Hematopoietic multipotent progenitor cell (in vitro differentiated cells): Measurements from ENCODE around the gene MRTO4. TPM values are rescaled to one million over a fixed set of nuclear protein-coding genes. Genes with fewer than 3 reads are reported as not detected.
"Not testable (repeated sequence)": the region's sequence is repeated elsewhere in the genome, so short reads cannot be mapped to it uniquely, and the experiment has no call there.

Experiments
- DNase-seq, 3 donors: peaks; one replicate each; pipeline ENCODE4 v3.0.0-alpha.2; 2011 to 2015; ENCODE audit warnings: low read depth in 2 of 3, low spot score in 2 of 3
- total RNA-seq: library from RNA; depleted of rRNA; stranded (reverse); fragments of >200 nt; gene quantifications from one replicate; pipeline ENCODE4 v1.2.3, GENCODE V29; 2012

Gene MRTO4
- total RNA-seq, 1 donor, result 21.0 TPM

GRCh38 chr1:19222979-19223824 is 28.4 kb upstream of the MRTO4 start:
- no peak for DNase-seq

GRCh38 chr1:19229229-19229628 is 22.4 kb upstream of the MRTO4 start:
- DNase-seq, result no peak

DNA sequence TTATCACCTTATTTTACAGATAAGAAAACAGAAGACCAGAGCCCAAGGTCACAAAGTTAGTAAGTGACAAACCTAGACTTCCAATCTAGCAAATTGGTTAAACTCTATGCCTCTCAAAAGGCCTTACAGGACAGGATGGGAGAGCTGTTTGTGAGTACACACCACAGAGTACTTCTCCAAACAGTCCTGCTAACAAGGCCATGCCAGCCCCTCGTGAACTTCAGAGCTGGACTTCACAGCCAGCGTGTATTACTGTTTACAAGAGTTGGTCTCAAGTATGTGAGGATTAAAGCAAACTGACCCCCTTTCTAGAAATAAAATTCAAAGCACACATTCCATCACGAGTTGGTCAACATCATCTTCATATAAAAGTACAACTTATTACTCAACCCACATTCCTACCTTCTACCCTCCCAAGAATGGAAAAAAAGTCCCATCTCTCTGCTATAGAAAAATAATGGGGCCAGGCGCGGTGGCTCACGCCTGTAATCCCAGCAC is 21.7 kb upstream of the MRTO4 start:
- DNase-seq, result no peak

DNA sequence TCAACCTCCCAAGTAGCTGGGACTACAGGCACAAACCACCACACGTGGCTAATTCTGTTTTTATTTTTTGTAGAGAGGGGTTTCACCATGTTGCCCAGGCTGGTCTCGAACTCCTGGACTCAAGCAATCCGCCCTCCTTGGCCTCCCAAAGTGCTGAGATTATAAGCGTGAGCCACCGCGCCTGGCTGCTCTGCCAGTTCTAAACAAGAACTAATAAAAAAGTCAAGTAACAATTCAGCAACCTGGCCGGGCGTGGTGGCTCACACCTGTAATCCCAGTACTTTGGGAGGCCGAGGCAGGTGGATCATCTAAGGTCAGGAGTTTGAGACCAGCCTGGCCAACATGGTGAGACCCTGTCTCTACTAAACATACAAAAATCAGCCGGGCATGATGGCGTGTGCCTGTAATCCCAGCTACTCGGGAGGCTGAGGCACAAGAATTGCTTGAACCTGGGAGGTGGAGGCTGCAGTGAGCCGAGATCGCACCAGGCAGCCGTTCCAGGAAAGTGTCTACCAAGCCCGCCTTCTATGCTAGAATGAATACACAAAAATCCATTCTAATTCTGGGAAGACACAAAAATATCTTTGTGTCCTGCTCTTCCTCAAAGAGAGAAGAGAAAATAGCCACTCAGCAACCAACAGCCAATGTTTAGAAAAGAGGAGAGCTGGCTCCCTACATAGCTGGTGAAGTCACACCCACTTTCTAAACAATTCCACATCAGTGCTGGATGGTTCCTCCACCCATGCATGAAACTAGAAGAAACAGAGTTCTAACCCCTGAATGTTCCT is 19.7 kb upstream of the MRTO4 start:
- DNase-seq, result not testable (repeated sequence)

DNA sequence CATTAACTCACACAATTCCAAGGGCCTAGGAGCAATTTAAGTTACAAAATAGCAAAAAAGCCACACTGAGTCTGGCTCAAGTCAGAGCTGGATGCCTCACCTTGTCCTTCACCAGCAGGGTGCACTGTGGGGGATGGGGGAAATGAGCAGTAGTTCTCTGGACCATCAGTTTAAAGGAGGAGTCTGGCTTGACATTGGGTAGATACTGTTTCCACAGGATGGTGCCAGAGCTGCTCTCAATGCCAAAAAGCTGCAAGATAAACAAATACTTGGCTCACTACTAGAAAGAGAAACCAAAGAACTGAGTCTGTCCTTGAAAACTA is 19.1 kb upstream of the MRTO4 start:
- DNase-seq, result no peak

GRCh38 chr1:19234224-19234623 is 17.4 kb upstream of the MRTO4 start:
- DNase-seq, result no peak

GRCh38 chr1:19239876-19240275 is 11.7 kb upstream of the MRTO4 start:
- no peak for DNase-seq

DNA sequence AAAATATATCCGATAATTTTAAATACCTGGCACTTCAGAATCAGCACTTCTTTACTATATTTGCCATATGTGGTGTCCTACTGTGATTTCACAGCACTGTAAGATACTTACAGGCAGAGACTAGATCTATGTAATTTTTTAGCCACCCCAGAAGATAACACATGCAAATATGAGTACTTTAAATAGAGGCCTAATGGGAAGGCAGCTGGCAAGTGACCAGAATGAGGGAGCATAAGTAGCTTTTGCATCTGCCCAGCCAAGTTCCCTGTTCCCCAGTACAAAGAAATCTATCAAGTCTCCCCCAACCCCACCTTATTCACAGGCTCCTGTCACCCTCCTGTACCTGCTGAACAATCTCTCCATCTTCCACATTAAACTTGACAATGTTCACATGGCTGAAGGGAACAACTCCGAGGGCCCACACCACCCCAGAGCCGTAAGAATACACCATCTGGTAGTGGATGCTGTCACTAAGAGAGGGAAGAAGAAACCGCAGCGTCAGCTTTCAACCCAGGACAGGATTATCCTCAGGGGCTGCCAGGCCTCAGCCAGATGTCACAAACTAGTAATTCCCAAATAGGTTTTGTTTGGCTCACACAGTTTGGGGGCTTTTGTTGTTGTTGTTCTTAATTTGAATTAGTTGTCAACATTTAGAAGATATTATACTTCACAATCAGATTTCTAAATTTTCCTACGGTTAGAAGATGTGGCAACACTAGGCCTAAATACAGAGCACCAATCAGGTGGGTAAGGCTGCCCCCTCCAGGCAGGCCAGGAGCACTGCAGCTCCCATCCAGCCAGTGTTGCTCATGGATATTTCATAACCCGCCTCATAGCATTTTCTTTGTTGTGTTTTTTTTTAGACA is 10.7 kb upstream of the MRTO4 start:
- peak; percentile 35 to 72 (median 58) for DNase-seq

DNA sequence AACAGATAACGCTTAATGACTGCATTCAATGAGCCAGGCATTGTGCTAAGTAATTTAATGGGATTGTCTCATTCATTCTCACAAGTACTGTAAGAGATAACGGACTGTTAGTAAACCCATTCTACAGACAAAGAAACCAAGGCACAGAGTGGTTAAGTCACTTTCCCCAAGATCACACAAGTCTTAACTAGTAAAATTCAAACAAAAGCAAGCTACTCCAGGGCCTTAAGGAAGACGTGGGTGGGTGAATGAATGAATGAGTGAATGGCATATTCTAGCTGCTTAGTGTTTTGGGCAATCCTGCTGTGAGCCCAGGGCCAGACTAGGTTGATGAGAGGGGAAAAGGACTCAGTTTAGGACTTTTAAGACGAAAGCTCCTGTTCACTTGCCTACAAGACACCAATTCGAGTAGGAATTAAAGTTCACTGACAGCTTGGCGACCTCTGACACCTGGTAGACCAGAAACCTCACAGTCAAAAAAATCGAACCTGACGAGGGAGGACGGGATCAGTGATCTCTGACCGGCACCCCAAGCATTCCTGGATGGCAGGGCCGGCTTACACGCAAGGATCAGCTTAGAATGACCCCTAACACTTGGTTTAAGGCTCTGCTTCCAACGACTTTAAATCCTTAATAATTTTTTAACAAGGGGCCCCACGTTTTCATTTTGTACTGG is 838 bp upstream of the MRTO4 start:
- DNase-seq, result peak in 1 of 3 donors; percentile 2

- DNase-seq, result no peak
Measured at GRCh38 chr1:19254416-19254815, 2.8 kb downstream of the MRTO4 start.

GRCh38 chr1:19255288-19255687 is 3.7 kb downstream of the MRTO4 start:
- no peak for DNase-seq

DNA sequence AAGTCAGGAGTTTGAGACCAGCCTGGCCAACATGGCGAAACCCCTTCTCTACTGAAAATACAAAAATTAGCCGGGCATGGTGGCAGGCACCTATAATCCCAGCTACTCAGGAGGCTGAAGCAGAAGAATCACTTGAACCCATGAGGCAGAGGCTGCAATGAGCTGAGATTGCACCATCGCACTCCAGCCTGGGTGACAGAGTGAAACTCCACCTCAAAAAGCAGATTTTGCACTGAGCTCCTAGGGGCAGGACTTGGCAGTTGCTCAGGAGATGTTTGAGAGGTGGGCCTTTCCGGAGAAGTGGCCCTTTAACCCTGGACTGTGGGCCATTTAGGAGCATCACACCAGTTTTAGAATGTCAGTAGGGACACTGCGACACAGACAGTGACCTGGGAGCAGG is 4.7 kb downstream of the MRTO4 start:
- DNase-seq, result not testable (repeated sequence)

- no peak for DNase-seq
Measured at GRCh38 chr1:19257178-19257914, 5.7 kb downstream of the MRTO4 start.

DNA sequence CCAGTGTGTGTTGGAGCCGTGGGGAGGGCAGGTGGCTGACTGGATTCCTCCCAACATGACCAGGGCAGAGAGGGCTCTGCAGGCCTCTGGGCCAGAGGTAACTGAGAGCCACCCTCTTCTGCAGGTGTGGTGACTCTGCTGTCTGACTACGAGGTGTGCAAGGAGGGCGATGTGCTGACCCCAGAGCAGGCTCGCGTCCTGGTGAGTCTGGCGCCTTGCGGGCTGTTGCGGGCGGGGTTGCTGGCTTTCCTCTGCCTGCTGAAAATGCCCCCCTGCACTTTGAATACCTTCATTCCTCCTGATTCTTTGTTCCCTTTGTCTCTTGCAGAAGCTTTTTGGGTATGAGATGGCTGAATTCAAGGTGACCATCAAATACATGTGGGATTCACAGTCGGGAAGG is 6.7 kb downstream of the MRTO4 start:
- no peak for DNase-seq

DNA sequence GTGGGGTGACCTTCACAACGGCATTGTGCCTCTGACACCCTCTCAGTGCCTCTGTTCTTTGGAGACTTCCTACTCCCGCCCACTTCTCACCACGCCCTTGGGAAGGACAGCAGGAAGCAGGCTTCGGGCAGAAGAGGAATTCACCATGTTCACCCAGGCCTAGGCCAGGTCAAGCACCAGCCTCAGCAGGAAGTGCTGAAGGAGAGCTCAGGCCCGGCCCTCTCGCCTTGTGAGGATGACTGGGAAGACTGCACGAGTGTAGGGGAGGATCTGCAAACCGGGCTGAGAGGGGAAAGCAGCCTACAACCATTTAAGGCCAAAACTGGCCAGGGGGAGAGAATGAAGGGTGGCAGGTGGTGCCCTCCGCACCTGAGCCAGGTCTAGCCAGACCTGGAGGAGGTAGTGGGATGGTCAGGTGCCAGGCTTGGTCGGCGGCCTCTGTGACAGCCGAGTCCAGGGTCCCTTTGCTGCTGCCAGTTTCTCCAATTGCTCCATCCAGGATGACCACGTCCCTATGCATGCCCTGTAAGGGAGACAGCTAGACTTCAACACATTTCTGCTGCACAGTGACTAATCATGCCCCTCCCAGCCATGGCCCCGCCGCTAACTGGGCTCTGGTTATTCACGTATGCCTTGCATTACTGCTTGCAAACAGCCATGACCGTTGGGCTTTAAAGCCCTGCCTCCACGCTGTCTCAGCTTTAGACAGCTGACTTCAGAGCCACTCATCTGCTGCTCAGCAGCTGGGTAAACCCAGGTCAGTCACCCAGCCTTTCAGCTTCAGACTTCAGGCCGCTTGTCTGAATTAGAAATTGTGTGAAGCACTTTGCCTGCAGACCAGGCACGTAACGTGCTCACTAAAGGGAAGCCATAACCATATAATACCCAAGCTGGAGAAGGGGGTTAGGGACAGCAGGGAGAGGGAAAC is 8.9 kb downstream of the MRTO4 start:
- DNase-seq, result no peak

DNA sequence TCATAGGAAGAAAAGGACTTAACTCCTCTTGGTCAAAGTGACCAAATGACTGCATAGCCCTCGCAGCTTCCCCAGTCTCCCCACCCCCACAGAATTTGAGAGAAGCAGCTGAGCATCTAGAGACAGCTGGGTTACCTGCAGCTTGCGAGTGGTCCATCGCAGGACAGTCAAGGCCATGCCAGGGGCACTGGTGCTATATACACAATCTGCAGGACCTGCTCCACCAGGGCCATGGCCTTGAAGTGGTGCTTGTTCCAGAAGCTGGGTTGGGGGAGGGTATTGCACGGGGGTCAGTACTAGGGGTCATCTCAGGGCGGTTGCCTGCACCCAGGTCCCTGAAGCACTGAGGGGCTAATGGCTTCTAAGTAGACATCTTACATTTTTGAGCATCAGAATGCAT is 10.4 kb downstream of the MRTO4 start:
- DNase-seq, result no peak

- DNase-seq, result no peak
Measured at GRCh38 chr1:19262744-19263143, 11.1 kb downstream of the MRTO4 start.

- DNase-seq, result no peak
Measured at GRCh38 chr1:19268445-19268844, 16.8 kb downstream of the MRTO4 start.
